Activated CD8-positive, alpha-beta T cell treated with anti-CD3 and anti-CD28 coated beads for 36 hours (primary cell): ENCODE data around the gene TNFRSF14. TPM values are rescaled to one million over a fixed set of nuclear protein-coding genes. Genes with fewer than 3 reads are reported as not detected.
"Not testable (repeated sequence)": the region's sequence is repeated elsewhere in the genome, so short reads cannot be mapped to it uniquely, and the experiment has no call there.

Experiments used
- ATAC-seq: fragments of 200-7000 bp; cut with Tn5 transposase; one replicate; pipeline ENCODE4 v1.10.0; 2021; ENCODE audit warnings: mild to moderate bottlenecking, moderate library complexity
- CTCF ChIA-PET: fragments of 350-600 bp; sonication (Branson Sonifier 250); formaldehyde crosslinking; loops from one replicate; lab custom pipeline; 2021; ENCODE audit warnings: antibody characterized with exemption; lab: Charles Lee
- POLR2A ChIA-PET: fragments of 350-600 bp; sonication (Branson Sonifier 250); formaldehyde crosslinking; loops from one replicate; lab custom pipeline; 2021; ENCODE audit warnings: antibody characterized with exemption; lab: Charles Lee
- DNase-seq: peaks from one replicate; pipeline ENCODE4 v3.0.0-alpha.2; 2020
- H3K27ac Mint-ChIP-seq: one replicate; pipeline ENCODE4 v1.8.0; 2021; ENCODE audit warnings: mild to moderate bottlenecking, mixed read lengths
- H3K27me3 Mint-ChIP-seq: one replicate; pipeline ENCODE4 v1.8.0; 2021; ENCODE audit warnings: mixed read lengths
- H3K36me3 Mint-ChIP-seq: one replicate; pipeline ENCODE4 v1.8.0; 2021; ENCODE audit warnings: low read depth, mixed read lengths
- H3K4me1 Mint-ChIP-seq: one replicate; pipeline ENCODE4 v1.8.0; 2021; ENCODE audit warnings: low read depth, mixed read lengths
- H3K4me3 Mint-ChIP-seq: one replicate; pipeline ENCODE4 v1.8.0; 2021; ENCODE audit warnings: mild to moderate bottlenecking, moderate library complexity, mixed read lengths
- H3K9me3 Mint-ChIP-seq: one replicate; pipeline ENCODE4 v1.8.0; 2021; ENCODE audit warnings: mixed read lengths
- intact Hi-C: fragments of 100-400 bp; cut with micrococcal nuclease; formaldehyde crosslinking; loops from one replicate; pipeline ENCODE4 v1.10.0; 2022
- total RNA-seq, 2 experiments: library from RNA; stranded (reverse); gene quantifications; one replicate each; pipeline ENCODE4 v1.2.3, GENCODE V29; 2021
- TF ChIP-seq, protein P1 (sequence below): fragments of 200-600 bp; IDR thresholded peaks from one replicate; pipeline ENCODE4 v1.8.0; 2022; ENCODE audit warnings: antibody characterized with exemption, mild to moderate bottlenecking

TNFRSF14 gene
- total RNA-seq, 2 experiments from 2014 or later: 134 to 140 TPM

DNA sequence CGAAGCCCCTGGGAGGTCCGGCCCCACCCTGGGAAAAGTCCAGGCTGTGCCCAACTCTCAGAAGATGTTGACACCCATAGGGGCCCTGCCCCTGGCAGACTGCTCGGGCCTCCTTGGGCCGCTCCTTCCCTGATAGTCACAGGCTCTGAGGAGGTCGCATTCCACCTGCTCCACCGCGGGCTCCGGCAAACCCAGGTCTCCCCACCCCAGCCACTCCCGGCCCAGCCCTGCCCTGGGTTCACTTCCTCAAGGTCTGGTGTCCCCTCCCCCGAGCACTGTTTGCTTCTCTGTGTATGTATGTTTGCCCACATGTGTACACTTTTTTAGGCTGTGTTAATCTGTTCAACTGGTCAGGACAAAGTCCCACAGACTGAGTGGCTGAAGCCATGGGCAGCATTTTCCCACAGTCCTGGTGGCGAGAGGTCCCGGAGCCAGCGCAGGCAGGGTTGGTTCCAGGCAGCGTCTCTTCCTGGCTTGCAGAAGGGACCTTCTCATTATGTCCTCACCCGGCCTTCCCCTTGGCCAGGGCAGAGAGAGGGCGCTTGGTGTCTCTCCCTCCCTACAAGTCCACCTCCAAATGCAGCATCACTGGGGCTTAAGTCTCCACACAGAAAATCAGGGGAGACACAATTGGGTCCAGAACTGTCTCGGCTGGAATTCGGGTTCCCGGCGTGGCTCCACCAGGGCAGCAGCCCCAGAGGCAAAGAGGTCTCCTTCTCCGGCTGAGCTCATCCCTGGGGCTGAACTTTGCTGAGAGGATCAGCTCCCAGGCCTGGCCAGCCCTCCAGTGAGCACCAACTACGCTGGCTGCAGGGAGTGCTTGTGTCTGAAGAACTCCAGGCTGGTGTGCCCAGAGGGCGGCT, 19.9 kb downstream of the TNFRSF14 start:
- no peak for DNase-seq
- no peaks in the 10 kb centered on the region for H3K27me3 Mint-ChIP-seq
- ATAC-seq: no peak
- H3K36me3 Mint-ChIP-seq: peaks cover 5% of the 10 kb centered on the region
- peaks cover 54% of the 10 kb centered on the region for H3K4me1 Mint-ChIP-seq
- CTCF ChIA-PET: interaction anchor here (1.0 kb wide), 1 partner anchor 15 kb away, joined by 3 read pairs; no protein-coding TSS in a partner anchor
- peaks cover 14% of the 10 kb centered on the region for H3K9me3 Mint-ChIP-seq
- H3K4me3 Mint-ChIP-seq: peak overlapping the region; percentile 19
- intact Hi-C loops: loop anchor here (5.0 kb wide), 1 partner anchor 384 kb away; the partner anchor contains the start of gene FAAP20
- TF ChIP-seq, protein P1, sequence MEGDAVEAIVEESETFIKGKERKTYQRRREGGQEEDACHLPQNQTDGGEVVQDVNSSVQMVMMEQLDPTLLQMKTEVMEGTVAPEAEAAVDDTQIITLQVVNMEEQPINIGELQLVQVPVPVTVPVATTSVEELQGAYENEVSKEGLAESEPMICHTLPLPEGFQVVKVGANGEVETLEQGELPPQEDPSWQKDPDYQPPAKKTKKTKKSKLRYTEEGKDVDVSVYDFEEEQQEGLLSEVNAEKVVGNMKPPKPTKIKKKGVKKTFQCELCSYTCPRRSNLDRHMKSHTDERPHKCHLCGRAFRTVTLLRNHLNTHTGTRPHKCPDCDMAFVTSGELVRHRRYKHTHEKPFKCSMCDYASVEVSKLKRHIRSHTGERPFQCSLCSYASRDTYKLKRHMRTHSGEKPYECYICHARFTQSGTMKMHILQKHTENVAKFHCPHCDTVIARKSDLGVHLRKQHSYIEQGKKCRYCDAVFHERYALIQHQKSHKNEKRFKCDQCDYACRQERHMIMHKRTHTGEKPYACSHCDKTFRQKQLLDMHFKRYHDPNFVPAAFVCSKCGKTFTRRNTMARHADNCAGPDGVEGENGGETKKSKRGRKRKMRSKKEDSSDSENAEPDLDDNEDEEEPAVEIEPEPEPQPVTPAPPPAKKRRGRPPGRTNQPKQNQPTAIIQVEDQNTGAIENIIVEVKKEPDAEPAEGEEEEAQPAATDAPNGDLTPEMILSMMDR: no peak
- peak overlapping the region; percentile 95 for H3K27ac Mint-ChIP-seq
- POLR2A ChIA-PET: interaction anchor here (1.5 to 2.8 kb wide), 2 partner anchors 10 to 19 kb away, joined by 7 to 34 read pairs; partner anchors contain the start of genes PRXL2B and TNFRSF14

DNA sequence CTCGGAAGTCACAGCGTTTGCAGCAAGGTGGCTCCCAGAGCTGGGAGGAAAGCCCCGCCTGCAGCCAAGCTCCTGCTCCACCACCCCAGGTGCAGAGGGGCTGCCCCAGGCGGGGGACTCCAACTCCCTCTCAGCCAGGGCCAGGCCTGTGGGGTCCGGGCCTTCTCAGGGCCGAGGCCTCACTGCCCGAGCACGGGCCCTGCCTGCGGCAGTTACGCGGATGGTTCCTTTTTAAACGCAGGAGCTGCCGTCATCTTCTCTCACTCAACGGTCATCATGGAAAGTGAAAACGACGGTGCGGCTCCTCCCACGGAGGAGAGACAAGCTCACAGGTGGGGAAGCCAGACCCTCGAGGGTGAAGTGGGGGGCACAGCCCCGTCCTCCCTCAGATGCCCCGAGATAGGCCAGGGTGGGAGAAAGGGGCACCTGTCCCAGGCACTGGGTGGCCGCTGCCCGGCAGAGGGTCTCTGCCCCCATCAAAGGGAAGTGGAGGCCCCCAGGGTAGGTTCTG, 21.4 kb downstream of the TNFRSF14 start:
- POLR2A ChIA-PET: interaction anchor here (0.9 to 2.8 kb wide), 8 partner anchors 8 to 68 kb away, joined by 3 to 34 read pairs (median 6); partner anchors contain the start of gene TNFRSF14

DNA sequence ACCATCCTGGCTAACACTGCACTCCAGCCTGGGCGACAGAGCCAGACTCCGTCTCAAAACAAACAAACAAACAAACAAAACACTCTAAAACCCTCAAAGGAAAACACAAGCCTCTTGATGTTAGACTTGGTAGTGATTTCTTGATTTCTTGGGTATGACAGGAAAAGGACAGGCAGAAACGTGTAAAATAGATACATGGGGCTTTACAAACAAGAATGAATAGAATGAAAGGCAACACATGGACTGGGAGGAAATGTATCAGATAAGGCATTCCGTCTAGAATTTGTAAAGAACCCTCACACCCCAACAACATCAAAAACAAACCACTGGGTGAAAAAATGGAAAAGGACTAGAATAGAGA, 22.6 kb downstream of the TNFRSF14 start:
- ChIA-PET CTCF (interaction anchor here (1.7 to 2.3 kb wide), 3 partner anchors 18 to 30 kb away, joined by 11 to 20 read pairs (median 11); partner anchors contain the start of gene TNFRSF14), POLR2A (interaction anchor here (0.9 to 2.8 kb wide), 7 partner anchors 7 to 67 kb away, joined by 3 to 34 read pairs (median 7); partner anchors contain the start of gene TNFRSF14)
- Mint-ChIP-seq H3K4me1 (peaks cover 73% of the 10 kb centered on the region), H3K27me3 (no peaks in the 10 kb centered on the region), H3K36me3 (peaks cover 15% of the 10 kb centered on the region), H3K4me3 (peak overlapping the region; percentile 69), H3K27ac (peak overlapping the region; percentile 95), H3K9me3 (peaks cover 9% of the 10 kb centered on the region)
- TF ChIP-seq, protein P1: peak; percentile 44
- intact Hi-C loops: loop anchor here (2.0 to 5.0 kb wide), 2 partner anchors 22 to 386 kb away; partner anchors contain the start of genes FAAP20 and TNFRSF14
- ATAC-seq (no peak), DNase-seq (no peak)

More for the DNA sequence above, 21.4 kb downstream of the TNFRSF14 start:
- CTCF ChIA-PET: interaction anchor here (1.4 to 2.3 kb wide), 5 partner anchors 10 to 29 kb away, joined by 3 to 20 read pairs (median 11); partner anchors contain the start of gene TNFRSF14
- intact Hi-C loops: loop anchor here (2.0 to 5.0 kb wide), 2 partner anchors 21 to 385 kb away; partner anchors contain the start of genes FAAP20 and TNFRSF14
- not testable (repeated sequence) for H3K27me3 Mint-ChIP-seq
- H3K36me3 Mint-ChIP-seq: peaks cover 12% of the 10 kb centered on the region
- ATAC-seq: peak; percentile 57
- H3K27ac Mint-ChIP-seq: peak overlapping the region; percentile 95
- peak overlapping the region; percentile 69 for H3K4me3 Mint-ChIP-seq
- H3K9me3 Mint-ChIP-seq: peaks cover 18% of the 10 kb centered on the region
- H3K4me1 Mint-ChIP-seq: peaks cover 69% of the 10 kb centered on the region
- peak; percentile 82 for DNase-seq

DNA sequence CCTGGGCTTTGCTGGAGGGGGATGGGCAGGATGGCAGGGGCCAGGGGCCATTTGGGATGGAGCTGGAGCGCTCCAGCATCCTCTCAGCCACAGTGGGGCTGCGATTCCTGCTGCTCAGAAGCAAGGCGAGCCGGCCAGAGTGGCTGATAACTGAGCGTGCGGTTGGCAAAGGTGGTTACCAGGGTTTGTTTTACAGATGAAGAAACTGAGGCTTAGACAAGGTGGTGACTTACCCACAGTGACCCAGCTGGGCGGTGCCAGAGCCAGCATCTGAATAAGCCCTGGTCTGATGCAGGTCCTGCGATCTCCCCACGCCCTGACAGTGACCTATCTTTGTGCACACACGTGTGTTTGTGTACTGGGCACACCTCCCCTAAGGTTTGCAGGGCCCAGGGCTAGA, 24.5 kb downstream of the TNFRSF14 start:
- ATAC-seq: no peak
- Mint-ChIP-seq H3K27me3 (no peaks in the 10 kb centered on the region), H3K9me3 (peaks cover 3% of the 10 kb centered on the region), H3K4me1 (peaks cover 79% of the 10 kb centered on the region), H3K4me3 (no peak overlapping the region), H3K27ac (peak overlapping the region; percentile 56), H3K36me3 (peaks cover 29% of the 10 kb centered on the region)
- TF ChIP-seq, protein P1: no peak
- POLR2A ChIA-PET: interaction anchor here (0.8 to 2.3 kb wide), 3 partner anchors 18 to 33 kb away, joined by 3 to 16 read pairs (median 3); partner anchors contain the start of gene TNFRSF14
- CTCF ChIA-PET: interaction anchor here (1.0 to 1.6 kb wide), 3 partner anchors 19 to 34 kb away, joined by 3 to 5 read pairs (median 4); partner anchors contain the start of gene TNFRSF14
- intact Hi-C loops: loop anchor here (10.0 kb wide), 1 partner anchor 64 kb away; no protein-coding TSS in a partner anchor
- DNase-seq: no peak

DNA sequence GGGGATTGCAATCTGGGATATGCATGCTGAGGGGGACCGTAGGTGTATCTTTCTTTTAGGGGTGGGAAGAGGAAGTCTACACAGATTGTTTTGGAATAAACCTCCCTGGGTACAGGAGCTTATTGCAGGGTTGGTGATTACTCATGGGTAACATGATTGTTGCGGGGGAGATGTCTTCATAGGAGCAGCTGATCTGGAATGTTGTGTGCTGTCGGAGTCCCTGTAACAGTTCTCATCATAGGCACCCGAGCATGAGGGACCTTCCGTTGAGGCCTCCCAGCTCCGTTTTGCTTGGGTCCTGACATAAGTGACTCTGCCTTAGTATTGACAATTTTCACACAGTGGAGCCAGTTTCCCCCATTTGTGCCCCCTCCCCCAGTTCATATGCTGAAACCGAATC, 26.2 kb downstream of the TNFRSF14 start:
- ChIA-PET CTCF (interaction anchor here (2.2 to 2.4 kb wide), 2 partner anchors 21 to 35 kb away, joined by 11 read pairs; no protein-coding TSS in a partner anchor), POLR2A (interaction anchor here (1.4 to 6.2 kb wide), 4 partner anchors 9 to 56 kb away, joined by 4 to 100 read pairs (median 27); partner anchors contain the start of genes PANK4 and TNFRSF14)
- peaks cover 3% of the 10 kb centered on the region for H3K9me3 Mint-ChIP-seq
- peaks cover 29% of the 10 kb centered on the region for H3K36me3 Mint-ChIP-seq
- TF ChIP-seq, protein P1: no peak
- no peak overlapping the region for H3K4me3 Mint-ChIP-seq
- H3K27ac Mint-ChIP-seq: peak overlapping the region; percentile 86
- no peaks in the 10 kb centered on the region for H3K27me3 Mint-ChIP-seq
- ATAC-seq (no peak), DNase-seq (no peak)
- H3K4me1 Mint-ChIP-seq: peaks cover 66% of the 10 kb centered on the region
- intact Hi-C loops: loop anchor here (10.0 kb wide), 1 partner anchor 62 kb away; no protein-coding TSS in a partner anchor
